PFSK-1 (cell line): ENCODE measurements around the gene DMWD.

Source experiments
- FOXP2 ChIP-seq: optimal IDR thresholded peaks from 2 replicates; pipeline ENCODE3; 2011; ENCODE audit warnings: borderline replicate concordance, control low read depth, inconsistent platforms; ENCODE audit not compliant: insufficient read depth; ENCODE audit errors: extremely low read length, extremely low read depth
- POLR2AphosphoS5 ChIP-seq: IDR thresholded peaks from 2 replicates; pipeline ENCODE4 v1.6.1; 2012; ENCODE audit warnings: low read depth, mild to moderate bottlenecking, control low read depth, low read length, moderate library complexity
- SIN3A ChIP-seq: IDR thresholded peaks from 2 replicates; pipeline ENCODE4 v1.6.1; 2012; ENCODE audit warnings: mild to moderate bottlenecking, low read length, moderate library complexity, borderline replicate concordance; ENCODE audit not compliant: insufficient read depth
- TAF1 ChIP-seq: IDR thresholded peaks from 2 replicates; pipeline ENCODE4 v1.6.1; 2012; ENCODE audit warnings: low read length, control low read depth, borderline replicate concordance; ENCODE audit not compliant: insufficient read depth
- TF ChIP-seq, protein P1 (sequence below), 2 experiments: IDR thresholded peaks; 2 replicates each; pipeline versions ENCODE4 v1.6.1 to v1.8.0; 2011 to 2012; ENCODE audit warnings: low read depth in 2 of 2, low read length in 2 of 2, control low read depth in 1 of 2, inconsistent platforms in 1 of 2, mild to moderate bottlenecking in 1 of 2, moderate library complexity in 1 of 2; ENCODE audit not compliant: insufficient read depth in 1 of 2

DMWD gene

DNA sequence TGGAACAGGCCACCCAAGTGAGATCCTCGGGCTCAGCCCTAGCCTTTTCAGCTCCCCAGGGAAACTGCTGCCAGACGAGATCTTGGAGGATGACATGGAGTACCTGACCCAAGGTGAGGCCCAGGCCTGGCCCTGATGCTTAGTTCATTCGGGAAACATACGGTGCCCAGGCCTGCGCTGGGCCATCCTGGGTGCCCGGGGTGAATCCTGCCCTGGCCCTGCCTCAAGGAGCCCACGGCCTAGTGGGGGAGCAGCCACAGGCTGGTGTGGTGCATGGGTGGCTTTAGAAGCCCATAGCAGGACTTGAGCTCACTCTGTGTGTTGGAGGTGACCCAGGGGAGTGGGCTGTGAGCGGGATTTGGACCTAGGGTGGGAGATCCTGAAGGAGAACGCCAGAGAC lies 33.7 kb downstream of the DMWD start:
- TF ChIP-seq FOXP2: no peak
- TF ChIP-seq POLR2AphosphoS5: no peak
- TF ChIP-seq, protein P1, sequence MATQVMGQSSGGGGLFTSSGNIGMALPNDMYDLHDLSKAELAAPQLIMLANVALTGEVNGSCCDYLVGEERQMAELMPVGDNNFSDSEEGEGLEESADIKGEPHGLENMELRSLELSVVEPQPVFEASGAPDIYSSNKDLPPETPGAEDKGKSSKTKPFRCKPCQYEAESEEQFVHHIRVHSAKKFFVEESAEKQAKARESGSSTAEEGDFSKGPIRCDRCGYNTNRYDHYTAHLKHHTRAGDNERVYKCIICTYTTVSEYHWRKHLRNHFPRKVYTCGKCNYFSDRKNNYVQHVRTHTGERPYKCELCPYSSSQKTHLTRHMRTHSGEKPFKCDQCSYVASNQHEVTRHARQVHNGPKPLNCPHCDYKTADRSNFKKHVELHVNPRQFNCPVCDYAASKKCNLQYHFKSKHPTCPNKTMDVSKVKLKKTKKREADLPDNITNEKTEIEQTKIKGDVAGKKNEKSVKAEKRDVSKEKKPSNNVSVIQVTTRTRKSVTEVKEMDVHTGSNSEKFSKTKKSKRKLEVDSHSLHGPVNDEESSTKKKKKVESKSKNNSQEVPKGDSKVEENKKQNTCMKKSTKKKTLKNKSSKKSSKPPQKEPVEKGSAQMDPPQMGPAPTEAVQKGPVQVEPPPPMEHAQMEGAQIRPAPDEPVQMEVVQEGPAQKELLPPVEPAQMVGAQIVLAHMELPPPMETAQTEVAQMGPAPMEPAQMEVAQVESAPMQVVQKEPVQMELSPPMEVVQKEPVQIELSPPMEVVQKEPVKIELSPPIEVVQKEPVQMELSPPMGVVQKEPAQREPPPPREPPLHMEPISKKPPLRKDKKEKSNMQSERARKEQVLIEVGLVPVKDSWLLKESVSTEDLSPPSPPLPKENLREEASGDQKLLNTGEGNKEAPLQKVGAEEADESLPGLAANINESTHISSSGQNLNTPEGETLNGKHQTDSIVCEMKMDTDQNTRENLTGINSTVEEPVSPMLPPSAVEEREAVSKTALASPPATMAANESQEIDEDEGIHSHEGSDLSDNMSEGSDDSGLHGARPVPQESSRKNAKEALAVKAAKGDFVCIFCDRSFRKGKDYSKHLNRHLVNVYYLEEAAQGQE (IDR thresholded peaks at IDR 0.05; ENCODE audit: insufficient read depth in 1 of 2, low read depth in 2 of 2, low read length in 2 of 2): no peak
- TF ChIP-seq TAF1: no peak
- no peak for TF ChIP-seq SIN3A

DNA sequence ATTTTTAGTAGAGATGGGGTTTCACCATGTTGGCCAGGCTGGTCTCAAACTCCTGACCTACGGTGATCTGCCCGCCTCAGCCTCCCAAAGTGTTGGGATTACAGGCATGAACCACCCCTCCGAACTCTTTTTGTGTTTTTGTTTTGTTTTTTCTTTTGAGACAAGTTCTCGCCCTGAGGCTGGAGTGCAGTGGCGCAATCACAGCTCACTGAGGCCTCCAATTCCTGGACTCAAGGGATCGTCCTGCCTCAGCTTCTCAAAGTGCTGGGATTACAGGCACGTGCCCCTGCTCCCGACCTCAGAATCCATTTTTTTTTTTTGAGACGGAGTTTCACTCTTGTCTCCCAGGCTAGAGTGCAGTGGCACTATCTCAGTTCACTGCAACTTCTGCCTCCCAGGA lies 35.0 kb downstream of the DMWD start:
- TF ChIP-seq POLR2AphosphoS5 (no peak), SIN3A (no peak), TAF1 (no peak), FOXP2 (no peak)
- TF ChIP-seq, protein P1 (IDR thresholded peaks at IDR 0.05; ENCODE audit: insufficient read depth in 1 of 2, low read depth in 2 of 2, low read length in 2 of 2): no peak

DNA sequence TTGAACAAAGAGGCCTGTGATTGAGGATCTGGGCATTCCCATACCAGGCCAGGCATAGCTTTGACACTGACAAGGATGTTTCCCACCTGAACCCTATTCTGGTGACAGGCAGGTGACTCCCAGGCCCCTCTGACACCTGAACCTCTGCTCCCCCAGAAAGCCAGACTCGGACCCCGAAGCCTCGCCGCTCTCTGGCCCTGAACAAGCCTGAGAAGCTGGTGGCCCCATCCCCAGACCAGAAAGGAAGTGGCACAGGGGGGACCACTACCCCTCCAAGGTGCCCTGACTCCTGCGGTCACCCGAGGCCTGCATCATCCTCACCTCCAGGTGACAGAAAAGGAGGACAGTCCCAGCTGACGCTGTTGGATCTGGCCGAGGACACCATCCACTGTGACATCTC lies 38.3 kb downstream of the DMWD start:
- no peak for TF ChIP-seq TAF1
- no peak for TF ChIP-seq SIN3A
- TF ChIP-seq POLR2AphosphoS5: no peak
- TF ChIP-seq FOXP2: no peak

DNA sequence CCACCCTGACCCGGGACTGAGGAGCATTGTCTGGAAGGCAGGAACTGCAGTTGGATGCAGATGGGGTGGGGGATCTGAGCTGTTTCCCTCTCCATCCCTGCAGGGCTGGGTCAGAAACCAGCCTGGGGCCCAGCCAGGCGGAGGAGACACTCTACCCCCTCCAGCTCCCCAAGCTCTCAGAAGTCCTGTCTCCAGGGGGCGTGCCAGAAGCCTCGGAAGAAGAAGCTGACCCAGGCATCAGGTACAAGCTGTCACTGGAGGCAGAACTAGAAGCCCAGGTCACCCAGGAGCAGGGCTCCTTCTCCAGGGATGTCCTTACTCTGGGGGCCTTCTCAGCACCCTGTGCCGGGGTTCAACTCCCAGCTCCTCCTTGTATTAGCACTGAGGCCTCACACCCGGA lies 39.1 kb downstream of the DMWD start:
- TF ChIP-seq SIN3A (no peak), FOXP2 (no peak), TAF1 (no peak), POLR2AphosphoS5 (no peak)
- TF ChIP-seq, protein P1 (IDR thresholded peaks at IDR 0.05; ENCODE audit: insufficient read depth in 1 of 2, low read depth in 2 of 2, low read length in 2 of 2): no peak

DNA sequence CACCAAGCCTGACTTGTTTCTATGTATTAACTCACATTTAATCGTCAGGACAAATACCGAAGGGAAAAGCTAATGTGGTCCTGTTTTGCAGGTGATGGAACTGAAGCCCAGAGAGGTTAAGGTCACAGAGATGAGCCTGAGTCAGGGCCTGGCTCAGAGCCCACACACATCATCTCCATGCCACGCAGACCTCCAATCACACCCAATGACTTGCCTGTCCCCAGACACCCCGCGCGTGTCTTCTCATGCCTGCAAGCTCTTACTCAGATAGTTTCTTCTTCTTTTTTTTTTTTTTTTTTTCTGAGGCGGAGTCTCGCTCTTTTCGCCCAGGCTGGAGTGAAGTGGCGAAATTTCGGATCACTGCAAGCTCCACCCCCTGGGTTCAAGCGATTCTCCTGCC lies 40.0 kb downstream of the DMWD start:
- TF ChIP-seq SIN3A (no peak), TAF1 (no peak), POLR2AphosphoS5 (no peak), FOXP2 (no peak)
- TF ChIP-seq, protein P1 (IDR thresholded peaks at IDR 0.05; ENCODE audit: insufficient read depth in 1 of 2, low read depth in 2 of 2, low read length in 2 of 2): no peak
